Neural progenitor cell (in vitro differentiated cells): ENCODE measurements around the gene ARHGEF4. TPM values are rescaled to one million over a fixed set of nuclear protein-coding genes. Genes with fewer than 3 reads are reported as not detected.

Experiments
- DNase-seq: peaks from one replicate; pipeline ENCODE4 v3.0.0-alpha.2; 2016; ENCODE audit warnings: low spot score
- H2AFZ ChIP-seq: fragments of 200-600 bp; sonication (generic); replicated peaks from 2 replicates; pipeline ENCODE4 v1.6.1; 2016; ENCODE audit warnings: antibody characterized with exemption
- H3F3A ChIP-seq: fragments of 200-600 bp; sonication (generic); 2 replicates; pipeline ENCODE4 v1.6.1; 2016; ENCODE audit warnings: antibody characterized with exemption, low read depth
- H3K27ac ChIP-seq: fragments of 200-600 bp; sonication (generic); 2 replicates; pipeline ENCODE4 v1.5.1; 2016; ENCODE audit warnings: mild to moderate bottlenecking
- H3K27me3 ChIP-seq: fragments of 200-600 bp; sonication (generic); 2 replicates; pipeline ENCODE4 v1.6.1; 2016; ENCODE audit warnings: mild to moderate bottlenecking, moderate library complexity
- H3K36me3 ChIP-seq: fragments of 200-600 bp; sonication (generic); 2 replicates; pipeline ENCODE4 v1.5.1; 2016
- H3K4me1 ChIP-seq: fragments of 200-600 bp; sonication (generic); 2 replicates; pipeline ENCODE4 v1.6.1; 2016; ENCODE audit warnings: mixed run types
- H3K4me2 ChIP-seq: fragments of 200-600 bp; sonication (generic); 2 replicates; pipeline ENCODE4 v1.6.1; 2016
- H3K4me3 ChIP-seq: fragments of 200-600 bp; sonication (generic); 2 replicates; pipeline ENCODE4 v1.5.1; 2016
- H3K79me2 ChIP-seq: fragments of 200-600 bp; sonication (generic); 2 replicates; pipeline ENCODE4 v1.6.1; 2016; ENCODE audit warnings: low read depth
- H3K9ac ChIP-seq: fragments of 200-600 bp; sonication (generic); 2 replicates; pipeline ENCODE4 v1.6.1; 2016
- H3K9me3 ChIP-seq: fragments of 200-600 bp; sonication (generic); 2 replicates; pipeline ENCODE4 v1.5.1; 2016; ENCODE audit warnings: low read depth
- H4K20me1 ChIP-seq: fragments of 200-600 bp; sonication (generic); 2 replicates; pipeline ENCODE4 v1.6.1; 2016; ENCODE audit warnings: low read depth
- H3K27ac Mint-ChIP-seq: 3 replicates; pipeline ENCODE4 v1.8.0; 2021; ENCODE audit warnings: mixed read lengths
- H3K27me3 Mint-ChIP-seq: 2 replicates; pipeline ENCODE4 v1.8.0; 2022; ENCODE audit warnings: low read depth, mild to moderate bottlenecking, inconsistent platforms, moderate library complexity, mixed read lengths; ENCODE audit not compliant: insufficient read depth
- H3K36me3 Mint-ChIP-seq: 3 replicates; pipeline ENCODE4 v1.8.0; 2021; ENCODE audit warnings: mixed read lengths
- H3K4me1 Mint-ChIP-seq: 3 replicates; pipeline ENCODE4 v1.8.0; 2021; ENCODE audit warnings: mixed read lengths
- H3K4me3 Mint-ChIP-seq: 3 replicates; pipeline ENCODE4 v1.8.0; 2021; ENCODE audit warnings: mild to moderate bottlenecking, moderate library complexity, mixed read lengths
- H3K9me3 Mint-ChIP-seq: 3 replicates; pipeline ENCODE4 v1.8.0; 2020; ENCODE audit warnings: mixed read lengths
- CTCF ChIP-seq: fragments of 200-600 bp; sonication (generic); IDR thresholded peaks from 2 replicates; pipeline ENCODE4 v1.5.1; 2017; ENCODE audit warnings: antibody characterized with exemption, mild to moderate bottlenecking
- EZH2 ChIP-seq: fragments of 200-600 bp; sonication (generic); IDR thresholded peaks from 2 replicates; pipeline ENCODE4 v1.6.1; 2017; ENCODE audit warnings: antibody characterized with exemption, mild to moderate bottlenecking, moderate library complexity
- EZH2phosphoT487 ChIP-seq: fragments of 200-600 bp; sonication (generic); IDR thresholded peaks from 2 replicates; pipeline ENCODE4 v1.6.1; 2017; ENCODE audit warnings: antibody characterized with exemption
- total RNA-seq: library from RNA; depleted of rRNA; stranded (reverse); fragments of >200 nt; gene quantifications from 2 replicates; pipeline ENCODE4 v1.2.3, GENCODE V29; 2015; ENCODE audit warnings: low replicate concordance

Gene ARHGEF4
- total RNA-seq, 1 donor from 2014 or later, result 22.8 TPM

DNA sequence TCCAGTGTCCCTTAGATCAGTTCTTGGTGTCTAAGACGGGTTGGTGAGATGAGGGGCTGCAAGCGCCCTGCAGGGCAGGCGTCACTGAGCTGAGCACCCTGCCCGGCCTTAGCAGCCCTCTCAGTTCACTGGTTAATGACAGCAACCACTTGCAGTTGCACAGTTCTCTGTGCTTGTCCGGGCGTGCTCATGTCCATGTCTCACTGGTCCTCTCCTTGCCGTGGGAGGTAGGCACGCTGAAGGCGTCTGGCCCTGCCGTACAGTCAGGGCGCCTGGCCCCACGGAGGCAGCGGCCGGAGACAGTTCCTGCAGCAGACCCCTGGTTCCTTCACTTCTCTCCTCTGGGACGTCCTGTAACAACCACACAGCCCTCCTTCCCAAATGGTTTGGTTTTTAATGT lies 75.3 kb downstream of the ARHGEF4 start:
- H3K4me1 Mint-ChIP-seq, result peaks cover 5% of the 10 kb centered on the region
- no peak overlapping the region for H3K4me3 Mint-ChIP-seq
- Histone ChIP-seq H3K9ac (no peak overlapping the region), H3K27ac (no peak overlapping the region), H3K4me2 (no peak overlapping the region), H4K20me1 (no peaks in the 10 kb centered on the region), H3K27me3 (no peaks in the 10 kb centered on the region), H3K9me3 (no peaks in the 10 kb centered on the region), H3F3A (no peaks in the 10 kb centered on the region), H3K36me3 (no peaks in the 10 kb centered on the region), H2AFZ (no peak overlapping the region), H3K4me3 (no peak overlapping the region), H3K4me1 (peaks cover 32% of the 10 kb centered on the region), H3K79me2 (no peaks in the 10 kb centered on the region)
- TF ChIP-seq EZH2phosphoT487, result no peak
- no peak for TF ChIP-seq CTCF
- no peak for TF ChIP-seq EZH2
- peaks cover 3% of the 10 kb centered on the region for H3K27me3 Mint-ChIP-seq
- H3K36me3 Mint-ChIP-seq, result no peaks in the 10 kb centered on the region
- no peak for DNase-seq
- H3K27ac Mint-ChIP-seq, result no peak overlapping the region
- peaks cover 3% of the 10 kb centered on the region for H3K9me3 Mint-ChIP-seq

- Mint-ChIP-seq H3K4me3 (no peak overlapping the region), H3K27me3 (peaks cover 3% of the 10 kb centered on the region)
Measured at GRCh38 chr2:130912471-130912870, 75.8 kb downstream of the ARHGEF4 start.

DNA sequence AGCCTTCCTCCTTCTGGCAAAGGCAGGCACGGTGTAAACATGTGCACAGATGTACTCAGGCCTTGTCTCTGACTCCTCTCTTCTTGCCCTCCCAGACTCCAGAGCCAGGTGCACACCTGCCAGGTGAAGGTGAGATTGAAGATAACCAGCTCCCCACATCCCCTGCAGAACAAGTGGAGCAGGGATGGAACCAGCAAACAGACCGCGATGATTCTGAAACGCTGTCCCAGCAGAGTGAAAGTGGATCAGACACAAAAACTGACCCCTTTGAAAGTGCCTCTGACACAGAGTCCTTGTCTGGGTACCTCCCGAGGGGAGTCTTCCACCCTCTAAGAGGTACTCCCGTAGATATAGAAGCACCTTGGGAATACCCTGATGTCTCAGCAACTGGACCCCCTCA lies 77.2 kb downstream of the ARHGEF4 start:
- H3K27ac Mint-ChIP-seq, result no peak overlapping the region
- no peaks in the 10 kb centered on the region for H3K79me2 ChIP-seq
- no peak overlapping the region for H3K27ac ChIP-seq

More at GRCh38 chr2:130912471-130912870, 75.8 kb downstream of the ARHGEF4 start:
- no peak overlapping the region for H3K4me2 ChIP-seq
- H2AFZ ChIP-seq, result no peak overlapping the region
- H3K4me1 ChIP-seq, result peaks cover 32% of the 10 kb centered on the region
- no peaks in the 10 kb centered on the region for H3K79me2 ChIP-seq
- H3K27ac Mint-ChIP-seq, result no peak overlapping the region
- no peaks in the 10 kb centered on the region for H3K9me3 ChIP-seq
- H4K20me1 ChIP-seq, result no peaks in the 10 kb centered on the region
- DNase-seq, result no peak
- H3K36me3 ChIP-seq, result no peaks in the 10 kb centered on the region
- no peaks in the 10 kb centered on the region for H3K27me3 ChIP-seq
- no peak overlapping the region for H3K9ac ChIP-seq
- H3K9me3 Mint-ChIP-seq, result peaks cover 3% of the 10 kb centered on the region
- TF ChIP-seq EZH2 (no peak), EZH2phosphoT487 (no peak)
- H3K4me1 Mint-ChIP-seq, result peaks cover 5% of the 10 kb centered on the region
- no peak overlapping the region for H3K27ac ChIP-seq
- H3K36me3 Mint-ChIP-seq, result no peaks in the 10 kb centered on the region
- H3F3A ChIP-seq, result no peaks in the 10 kb centered on the region
- H3K4me3 ChIP-seq, result no peak overlapping the region

More for the DNA sequence above, 77.2 kb downstream of the ARHGEF4 start:
- H3K4me3 Mint-ChIP-seq, result no peak overlapping the region
- Histone ChIP-seq H3K9me3 (no peaks in the 10 kb centered on the region), H2AFZ (no peak overlapping the region), H4K20me1 (no peaks in the 10 kb centered on the region), H3K4me3 (no peak overlapping the region), H3K4me1 (peaks cover 38% of the 10 kb centered on the region), H3K36me3 (no peaks in the 10 kb centered on the region), H3K4me2 (no peak overlapping the region), H3F3A (peaks cover 2% of the 10 kb centered on the region), H3K27me3 (no peaks in the 10 kb centered on the region), H3K9ac (no peak overlapping the region)
- H3K9me3 Mint-ChIP-seq, result no peaks in the 10 kb centered on the region
- TF ChIP-seq CTCF (no peak), EZH2phosphoT487 (no peak), EZH2 (no peak)
- peaks cover 3% of the 10 kb centered on the region for H3K27me3 Mint-ChIP-seq
- H3K4me1 Mint-ChIP-seq, result peaks cover 5% of the 10 kb centered on the region
- no peaks in the 10 kb centered on the region for H3K36me3 Mint-ChIP-seq
- DNase-seq, result no peak
